IMR-90 (cell line): ENCODE results near the gene CCL23.

Experiments
- BHLHE40 ChIP-seq: fragments of 150-350 bp; IDR thresholded peaks from 2 replicates; pipeline ENCODE4 v1.6.1; 2016; ENCODE audit warnings: mild to moderate bottlenecking, low read depth, low read length
- CEBPB ChIP-seq: IDR thresholded peaks from 2 replicates; pipeline ENCODE4 v1.6.1; 2012; ENCODE audit warnings: low read depth, low read length, improper control_type of control experiment
- MAFK ChIP-seq: IDR thresholded peaks from 2 replicates; pipeline ENCODE4 v1.6.1; 2012; ENCODE audit warnings: low read depth, low read length, improper control_type of control experiment
- MAZ ChIP-seq: IDR thresholded peaks from 2 replicates; pipeline ENCODE4 v1.6.1; 2012; ENCODE audit warnings: low read depth, mild to moderate bottlenecking, low read length, improper control_type of control experiment, moderate library complexity, borderline replicate concordance
- MXI1 ChIP-seq: IDR thresholded peaks from 2 replicates; pipeline ENCODE4 v1.6.1; 2012; ENCODE audit warnings: low read depth, mild to moderate bottlenecking, low read length, moderate library complexity, borderline replicate concordance
- POLR2A ChIP-seq: IDR thresholded peaks from 2 replicates; pipeline ENCODE4 v1.6.1; 2012; ENCODE audit warnings: mild to moderate bottlenecking, low read depth, low read length
- RAD21 ChIP-seq: IDR thresholded peaks from 2 replicates; pipeline ENCODE4 v1.6.1; 2012; ENCODE audit warnings: low read length, improper control_type of control experiment
- RCOR1 ChIP-seq: IDR thresholded peaks from 2 replicates; pipeline ENCODE4 v1.6.1; 2012; ENCODE audit warnings: mild to moderate bottlenecking, low read length, improper control_type of control experiment; ENCODE audit not compliant: insufficient replicate concordance
- RFX5 ChIP-seq: IDR thresholded peaks from 2 replicates; pipeline ENCODE4 v1.8.0; 2012; ENCODE audit warnings: low read depth, mild to moderate bottlenecking, low read length, moderate library complexity
- SMC3 ChIP-seq: fragments of 150-350 bp; IDR thresholded peaks from 2 replicates; pipeline ENCODE4 v1.6.1; 2016; ENCODE audit warnings: low read depth, mild to moderate bottlenecking, antibody characterized with exemption, low read length, moderate library complexity
- TF ChIP-seq, protein P1 (sequence below): conservative IDR thresholded peaks from 2 replicates; pipeline ENCODE4 v1.5.1; 2012; ENCODE audit warnings: mild to moderate bottlenecking, low read depth, low read length, improper control_type of control experiment
- TF ChIP-seq, protein P2 (sequence below): fragments of 150-350 bp; IDR thresholded peaks from 2 replicates; pipeline ENCODE4 v1.6.1; 2017; ENCODE audit warnings: mild to moderate bottlenecking, antibody characterized with exemption, low read length, low read depth

DNA sequence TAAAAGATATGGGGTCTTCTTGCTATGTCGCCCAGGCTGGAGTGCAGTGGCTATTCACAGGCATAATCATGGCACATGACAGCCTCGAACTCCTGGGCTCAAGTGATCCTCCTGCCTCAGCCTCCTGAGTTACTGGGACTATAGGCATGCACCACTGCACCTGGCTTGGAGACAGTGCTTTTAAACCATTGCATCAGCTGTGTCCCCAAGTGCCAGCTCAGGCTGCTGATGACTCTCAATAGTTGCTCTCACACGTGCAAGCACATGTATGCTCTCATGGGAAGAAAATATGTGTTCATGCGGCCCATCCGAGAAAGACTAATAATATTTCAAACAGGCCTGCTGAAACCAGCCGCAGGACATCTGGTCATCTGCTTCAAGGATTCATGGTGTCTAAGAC, 45.2 kb downstream of the CCL23 start:
- TF ChIP-seq, protein P1, sequence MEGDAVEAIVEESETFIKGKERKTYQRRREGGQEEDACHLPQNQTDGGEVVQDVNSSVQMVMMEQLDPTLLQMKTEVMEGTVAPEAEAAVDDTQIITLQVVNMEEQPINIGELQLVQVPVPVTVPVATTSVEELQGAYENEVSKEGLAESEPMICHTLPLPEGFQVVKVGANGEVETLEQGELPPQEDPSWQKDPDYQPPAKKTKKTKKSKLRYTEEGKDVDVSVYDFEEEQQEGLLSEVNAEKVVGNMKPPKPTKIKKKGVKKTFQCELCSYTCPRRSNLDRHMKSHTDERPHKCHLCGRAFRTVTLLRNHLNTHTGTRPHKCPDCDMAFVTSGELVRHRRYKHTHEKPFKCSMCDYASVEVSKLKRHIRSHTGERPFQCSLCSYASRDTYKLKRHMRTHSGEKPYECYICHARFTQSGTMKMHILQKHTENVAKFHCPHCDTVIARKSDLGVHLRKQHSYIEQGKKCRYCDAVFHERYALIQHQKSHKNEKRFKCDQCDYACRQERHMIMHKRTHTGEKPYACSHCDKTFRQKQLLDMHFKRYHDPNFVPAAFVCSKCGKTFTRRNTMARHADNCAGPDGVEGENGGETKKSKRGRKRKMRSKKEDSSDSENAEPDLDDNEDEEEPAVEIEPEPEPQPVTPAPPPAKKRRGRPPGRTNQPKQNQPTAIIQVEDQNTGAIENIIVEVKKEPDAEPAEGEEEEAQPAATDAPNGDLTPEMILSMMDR = no peak
- TF ChIP-seq SMC3 (no peak), POLR2A (no peak), RFX5 (no peak), BHLHE40 (no peak), CEBPB (no peak), RCOR1 (no peak), MAZ (no peak), MXI1 (no peak), MAFK (no peak), RAD21 (no peak)
- TF ChIP-seq, protein P2, sequence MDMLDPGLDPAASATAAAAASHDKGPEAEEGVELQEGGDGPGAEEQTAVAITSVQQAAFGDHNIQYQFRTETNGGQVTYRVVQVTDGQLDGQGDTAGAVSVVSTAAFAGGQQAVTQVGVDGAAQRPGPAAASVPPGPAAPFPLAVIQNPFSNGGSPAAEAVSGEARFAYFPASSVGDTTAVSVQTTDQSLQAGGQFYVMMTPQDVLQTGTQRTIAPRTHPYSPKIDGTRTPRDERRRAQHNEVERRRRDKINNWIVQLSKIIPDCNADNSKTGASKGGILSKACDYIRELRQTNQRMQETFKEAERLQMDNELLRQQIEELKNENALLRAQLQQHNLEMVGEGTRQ = no peak
